ENCODE results near the gene AGBL4. TPM values are rescaled to one million over a fixed set of nuclear protein-coding genes. Genes with fewer than 3 reads are reported as not detected.

Gene AGBL4
- total and polyA plus RNA-seq, 2 of the 4 experiments (the other 2 are of a cell fraction) = not detected

DNA sequence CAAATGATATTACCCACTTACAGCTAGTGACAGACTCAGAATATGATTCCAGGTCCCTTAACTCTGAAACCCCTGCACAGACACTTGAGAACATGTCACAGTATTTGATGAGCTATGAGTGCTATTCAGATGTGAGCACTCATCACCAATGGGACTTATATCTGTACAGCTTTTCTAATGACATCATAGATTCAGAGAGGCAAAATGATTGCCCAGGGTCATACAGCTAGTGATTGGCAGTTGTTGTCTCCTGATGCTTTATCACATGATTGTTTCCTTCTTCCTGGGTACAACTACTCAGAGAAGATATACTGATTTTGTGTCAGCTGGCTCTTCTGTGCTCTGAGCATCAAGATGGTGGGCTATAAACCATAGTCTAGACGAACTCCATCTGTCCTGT lies 819.0 kb downstream of the AGBL4 start:
- Histone ChIP-seq H3K4ac (ENCODE audit: low read depth, low read length) (no peak overlapping the region), H3K9me1 (ENCODE audit: insufficient read depth, low read length) (no peaks in the 10 kb centered on the region), H4K20me1 (ENCODE audit: insufficient read depth, low read length) (no peaks in the 10 kb centered on the region), H3K27ac (ENCODE audit: insufficient read depth, low read length) (no peak overlapping the region), H4K5ac (ENCODE audit: low read depth, low read length) (no peak overlapping the region), H3K9me3 (ENCODE audit: control insufficient read depth, insufficient read depth, low read length) (peaks cover 9% of the 10 kb centered on the region), H3K27me3 (ENCODE audit: control insufficient read depth, insufficient read depth, low read length) (no peaks in the 10 kb centered on the region), H2BK20ac (ENCODE audit: low read depth, low read length) (no peak overlapping the region), H3K23ac (ENCODE audit: low read depth, low read length) (no peak overlapping the region), H2AK5ac (ENCODE audit: low read depth, low read length) (no peak overlapping the region), H2BK120ac (ENCODE audit: low read depth, low read length) (no peak overlapping the region), H3K14ac (replicated peaks; ENCODE audit: low read depth, low read length) (no peak overlapping the region), H2AK9ac (replicated peaks; ENCODE audit: low read depth, low read length, poor library complexity) (no peak overlapping the region), H3K18ac (ENCODE audit: low read depth, low read length) (no peak overlapping the region), H3K36me3 (ENCODE audit: control insufficient read depth, insufficient read depth, low read length) (no peaks in the 10 kb centered on the region), H3K56ac (ENCODE audit: extremely low read depth, insufficient read depth, low read length) (no peak overlapping the region), H2BK15ac (ENCODE audit: low read depth, low read length) (no peak overlapping the region), H2BK5ac (ENCODE audit: low read depth, low read length, poor library complexity, severe bottlenecking) (no peak overlapping the region), H3K79me1 (ENCODE audit: low read depth in 1 of 2, low read length in 2 of 2) (no peaks in the 10 kb centered on the region), H4K8ac (ENCODE audit: low read depth in 2 of 2, low read length in 2 of 2) (no peak overlapping the region), H3K9ac (ENCODE audit: low read depth, low read length) (no peak overlapping the region), H3K4me3 (ENCODE audit: insufficient read depth, low read depth, low read length) (no peak overlapping the region), H2AFZ (replicated peaks; ENCODE audit: low read length, poor library complexity) (no peak overlapping the region), H4K91ac (ENCODE audit: insufficient read depth, low read depth, low read length) (no peak overlapping the region), H3K4me2 (ENCODE audit: low read depth, low read length) (no peak overlapping the region), H3K4me1 (ENCODE audit: control insufficient read depth, insufficient read depth, low read length) (no peaks in the 10 kb centered on the region)
- ATAC-seq (ENCODE audit: low read depth) (no peak), DNase-seq (no peak)
- in situ Hi-C loops (cut with MboI; ENCODE audit: low sequenced_read_pairs) (no loop called here), intact Hi-C loops (cut with micrococcal nuclease) (no loop called here), dilution Hi-C loops (cut with HindIII; ENCODE audit: low sequenced_read_pairs, unreplicated experiment) (no loop called here)
- ChIA-PET POLR2A (ENCODE audit: unreplicated experiment) (no interaction called here), CTCF (no interaction called here)
- WGBS, 2 experiments (ENCODE audit: extremely low coverage in 2 of 2, insufficient read length in 1 of 2) = no CpG with 5 or more reads among the region's 1 CpG
- no TSS peak for BruUV-seq (replicated peaks)
- TF ChIP-seq RAD21 (IDR thresholded peaks at IDR 0.05; ENCODE audit: low read length) = no peak
- TF ChIP-seq BHLHE40 (IDR thresholded peaks at IDR 0.05; ENCODE audit: low read depth, low read length) = no peak
- no peak for TF ChIP-seq RFX5 (IDR thresholded peaks at IDR 0.05; ENCODE audit: low read depth, low read length)
- TF ChIP-seq RCOR1 (IDR thresholded peaks at IDR 0.05; ENCODE audit: insufficient replicate concordance, low read length) = no peak
- TF ChIP-seq MXI1 (IDR thresholded peaks at IDR 0.05; ENCODE audit: borderline replicate concordance, low read depth, low read length) = no peak
- TF ChIP-seq, protein P1, sequence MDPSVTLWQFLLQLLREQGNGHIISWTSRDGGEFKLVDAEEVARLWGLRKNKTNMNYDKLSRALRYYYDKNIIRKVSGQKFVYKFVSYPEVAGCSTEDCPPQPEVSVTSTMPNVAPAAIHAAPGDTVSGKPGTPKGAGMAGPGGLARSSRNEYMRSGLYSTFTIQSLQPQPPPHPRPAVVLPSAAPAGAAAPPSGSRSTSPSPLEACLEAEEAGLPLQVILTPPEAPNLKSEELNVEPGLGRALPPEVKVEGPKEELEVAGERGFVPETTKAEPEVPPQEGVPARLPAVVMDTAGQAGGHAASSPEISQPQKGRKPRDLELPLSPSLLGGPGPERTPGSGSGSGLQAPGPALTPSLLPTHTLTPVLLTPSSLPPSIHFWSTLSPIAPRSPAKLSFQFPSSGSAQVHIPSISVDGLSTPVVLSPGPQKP (IDR thresholded peaks at IDR 0.05; ENCODE audit: borderline replicate concordance, low read depth, low read length) = no peak
- no peak for TF ChIP-seq FOS (IDR thresholded peaks at IDR 0.05; ENCODE audit: low read depth, low read length)
- TF ChIP-seq, protein P2, sequence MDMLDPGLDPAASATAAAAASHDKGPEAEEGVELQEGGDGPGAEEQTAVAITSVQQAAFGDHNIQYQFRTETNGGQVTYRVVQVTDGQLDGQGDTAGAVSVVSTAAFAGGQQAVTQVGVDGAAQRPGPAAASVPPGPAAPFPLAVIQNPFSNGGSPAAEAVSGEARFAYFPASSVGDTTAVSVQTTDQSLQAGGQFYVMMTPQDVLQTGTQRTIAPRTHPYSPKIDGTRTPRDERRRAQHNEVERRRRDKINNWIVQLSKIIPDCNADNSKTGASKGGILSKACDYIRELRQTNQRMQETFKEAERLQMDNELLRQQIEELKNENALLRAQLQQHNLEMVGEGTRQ (IDR thresholded peaks at IDR 0.05; ENCODE audit: low read depth, low read length) = no peak
